Psoas muscle (tissue), 8 donors: Measurements from ENCODE around the gene HPCAL1. TPM values are rescaled to one million over a fixed set of nuclear protein-coding genes. Genes with fewer than 3 reads are reported as not detected.

ENCODE experiments used
- ATAC-seq, 4 donors: fragments of 200-7000 bp; cut with Tn5 transposase; one replicate each; pipeline ENCODE4 v1.9.1; 2020; ENCODE audit warnings: moderate library complexity in 3 of 4, mild to moderate bottlenecking in 2 of 4
- DNase-seq, 2 donors: peaks; one replicate each; pipeline ENCODE4 v3.0.0-alpha.2; 2020
- H3K27ac ChIP-seq: fragments of 200-600 bp; one replicate; pipeline ENCODE4 v1.8.0; 2022
- H3K27me3 ChIP-seq, 3 donors: fragments of 200-600 bp in 1 of 3; one replicate each; pipeline versions ENCODE4 v1.6.1 to v1.8.0; 2013 to 2022; ENCODE audit warnings: low read length in 2 of 3, mild to moderate bottlenecking in 2 of 3, moderate library complexity in 1 of 3; ENCODE audit not compliant: insufficient read depth in 3 of 3
- H3K36me3 ChIP-seq, 2 donors: fragments of 200-600 bp in 1 of 2; one replicate each; pipeline versions ENCODE4 v1.6.1 to v1.8.0; 2013 to 2022; ENCODE audit warnings: low read depth in 1 of 2, mild to moderate bottlenecking in 1 of 2, moderate library complexity in 1 of 2; ENCODE audit not compliant: insufficient read depth in 1 of 2
- H3K4me1 ChIP-seq: fragments of 200-600 bp; one replicate; pipeline ENCODE4 v1.8.0; 2022
- H3K4me3 ChIP-seq: fragments of 200-600 bp; one replicate; pipeline ENCODE4 v1.8.0; 2022; ENCODE audit warnings: mild to moderate bottlenecking
- H3K9me3 ChIP-seq: fragments of 200-600 bp; one replicate; pipeline ENCODE4 v1.8.0; 2022
- CTCF ChIP-seq: fragments of 200-600 bp; IDR thresholded peaks from one replicate; pipeline ENCODE4 v1.8.0; 2022; ENCODE audit warnings: antibody characterized with exemption
- WGBS, 3 donors: extraction: QIAGEN DNeasy Blood & Tissue Kit; methylation state at CpG; one replicate each; pipeline versions ENCODE4 v1.1.6 to v1.1.7; 2013; 5-methylcytosine and 5-hydroxymethylcytosine counted together
- intact Hi-C, 2 donors: fragments of 100-400 bp; cut with DNase I; formaldehyde crosslinking; loops; one replicate each; pipeline versions ENCODE4 v1.11.0 to v1.14.2; 2022
- polyA plus RNA-seq, 3 donors: library from polyadenylated mRNA; stranded (reverse); fragments of 200-250 nt; gene quantifications; one replicate each; pipeline ENCODE4 v1.2.3, GENCODE V29; 2013
- total RNA-seq, 4 donors: library from RNA; stranded (reverse); fragmentation: NEBNext Ultra II Directional in 2 of 4; extraction: Animal tissue kit (Norgen Biotek cat#: 25700) in 2 of 4; gene quantifications; one replicate each; pipeline versions ENCODE4 v1.2.1 to v1.2.4, GENCODE V29; 2021 to 2023
- donor health status: healthy with polysubstance abuse.
- donor health status: DM: no; HTN: no; CAD: no; lungs with moderate emphysema.
- donor health status: Bipolar disorder and iron deficiency.
- donor health status: healthy.
- donor health status: DM: yes; HTN: yes; CAD: no.
- donor health status: DM: no; HTN: no; CAD: no.
- donor health status: DM: no; HTN: no; CAD: no.
- donor health status: DM: yes; HTN: yes; CAD: no.

Gene HPCAL1
- total and polyA plus RNA-seq, 7 donors, result 16.1 to 182 (median 33.4) TPM

- 43 to 58% (median 49%) methylated on average over 17 of the region's 17 CpGs for WGBS, 3 donors
- no peaks in the 10 kb centered on the region for H3K36me3 ChIP-seq
- H3K27ac ChIP-seq, result no peak overlapping the region
- intact Hi-C loops, result no loop called here
- peaks cover 8% of the 10 kb centered on the region for H3K4me1 ChIP-seq
- no peaks in the 10 kb centered on the region for H3K27me3 ChIP-seq
- TF ChIP-seq CTCF, result no peak
- ATAC-seq, result no peak
- no peak overlapping the region for H3K4me3 ChIP-seq
- no peaks in the 10 kb centered on the region for H3K9me3 ChIP-seq
- DNase-seq, result no peak
Measured at GRCh38 chr2:10385501-10385900, 82.8 kb downstream of the HPCAL1 start.

- intact Hi-C loops, result no loop called here
- 69 to 76% (median 69%) methylated on average over 11 of the region's 11 CpGs for WGBS, 3 donors
- no peaks in the 10 kb centered on the region for H3K9me3 ChIP-seq
- H3K4me3 ChIP-seq, result no peak overlapping the region
- DNase-seq, result no peak
- H3K27ac ChIP-seq, result no peak overlapping the region
- H3K36me3 ChIP-seq, result no peaks in the 10 kb centered on the region
- no peak for TF ChIP-seq CTCF
- no peak for ATAC-seq
- no peaks in the 10 kb centered on the region for H3K27me3 ChIP-seq
- H3K4me1 ChIP-seq, result peaks cover 8% of the 10 kb centered on the region
Measured at GRCh38 chr2:10385933-10386773, 83.4 kb downstream of the HPCAL1 start.

DNA sequence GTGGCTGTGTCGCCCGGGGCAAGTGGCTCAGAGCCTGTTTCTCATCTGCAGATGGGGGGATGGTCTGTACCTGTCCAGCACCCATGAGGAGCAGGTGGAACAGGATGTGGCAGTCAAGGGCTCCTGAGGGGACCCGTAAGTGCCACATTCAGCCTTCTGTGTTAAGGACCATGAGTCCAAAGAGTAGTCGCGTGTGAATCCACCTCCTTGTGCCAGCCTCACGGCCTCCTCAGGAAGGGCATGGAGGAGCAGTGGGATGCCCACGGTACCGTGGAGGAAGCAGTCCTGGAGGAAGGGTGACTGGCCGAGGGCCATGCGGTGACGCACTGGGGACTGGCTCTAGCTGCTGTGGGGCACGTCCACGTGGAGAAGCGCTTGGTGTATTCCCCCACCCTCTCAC lies 84.3 kb downstream of the HPCAL1 start:
- intact Hi-C loops, result no loop called here
- Histone ChIP-seq H3K9me3 (no peaks in the 10 kb centered on the region), H3K4me3 (no peak overlapping the region), H3K27ac (no peak overlapping the region), H3K27me3 (no peaks in the 10 kb centered on the region), H3K4me1 (peaks cover 8% of the 10 kb centered on the region), H3K36me3 (no peaks in the 10 kb centered on the region)
- DNase-seq (no peak), ATAC-seq (peak in 1 of 4 donors; percentile 8)
- TF ChIP-seq CTCF, result no peak
- WGBS, 3 donors, result 77 to 85% (median 78%) methylated on average over 14 of the region's 14 CpGs

DNA sequence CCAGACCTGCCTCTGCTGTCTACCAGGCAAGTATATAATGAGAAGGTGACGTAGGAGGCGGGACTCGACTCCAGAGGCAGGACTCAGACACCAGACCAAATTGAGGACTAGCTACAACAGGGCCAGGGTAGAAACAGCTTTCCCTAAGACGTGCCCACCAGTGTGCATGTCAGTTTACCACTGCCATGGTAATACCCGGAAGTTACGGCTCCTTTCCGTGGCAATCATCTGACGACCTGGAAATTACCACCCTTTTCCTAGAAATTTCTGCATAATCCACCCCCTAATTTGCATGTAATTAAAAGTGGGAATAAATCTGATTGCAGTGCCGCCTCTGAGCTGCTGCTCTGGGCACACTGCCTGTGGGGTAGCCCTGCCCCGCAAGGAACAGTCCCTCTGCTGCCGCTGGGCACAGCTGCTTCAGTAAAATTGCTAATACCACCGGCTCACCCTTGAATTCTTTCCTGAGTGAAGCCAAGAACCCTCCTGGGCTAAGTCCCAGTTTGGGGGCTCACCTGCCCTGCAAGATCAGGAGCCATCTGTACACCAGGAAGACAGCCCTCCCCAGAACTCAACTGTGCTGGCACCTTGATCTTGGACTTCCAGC lies 86.4 kb downstream of the HPCAL1 start:
- H3K27ac ChIP-seq, result no peak overlapping the region
- peaks cover 8% of the 10 kb centered on the region for H3K4me1 ChIP-seq
- no peaks in the 10 kb centered on the region for H3K36me3 ChIP-seq
- intact Hi-C loops, result no loop called here
- no peak overlapping the region for H3K4me3 ChIP-seq
- no peak for TF ChIP-seq CTCF
- 59 to 74% (median 69%) methylated on average over 12 of the region's 12 CpGs for WGBS, 3 donors
- H3K9me3 ChIP-seq, result no peaks in the 10 kb centered on the region
- H3K27me3 ChIP-seq, result no peaks in the 10 kb centered on the region
- DNase-seq (no peak), ATAC-seq (no peak)
